Measurements from ENCODE around the gene EHF. TPM values are rescaled to one million over a fixed set of nuclear protein-coding genes. Genes with fewer than 3 reads are reported as not detected.

Gene EHF
- polyA plus RNA-seq, 1 donor (not counting 4 experiments of a cell fraction or from before 2014, with no cell fraction given) = 64.2 TPM

DNA sequence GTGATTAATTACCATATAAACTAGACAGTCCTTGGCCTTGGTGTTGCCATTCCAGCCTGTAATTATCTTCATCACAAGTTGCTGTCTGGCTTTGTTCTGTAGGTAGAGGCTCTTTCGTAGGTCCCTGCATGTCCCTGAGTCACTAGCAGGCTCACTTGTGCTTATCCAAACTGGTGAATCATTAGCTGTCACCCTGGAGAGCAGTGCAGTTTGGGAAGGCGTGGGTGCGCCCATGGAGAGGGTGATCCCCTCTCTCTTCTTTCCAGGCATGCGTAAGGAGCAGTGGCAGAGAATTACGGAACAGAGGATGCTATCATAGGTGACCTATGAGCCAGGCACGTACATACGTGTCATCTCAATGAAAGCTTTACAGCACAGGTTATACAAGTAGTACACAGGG is 11.0 kb upstream of the EHF start:
- Histone ChIP-seq H3K9me3 (ENCODE audit: control insufficient read depth, low read depth, low read length) (no peaks in the 10 kb centered on the region), H3K79me2 (ENCODE audit: control insufficient read depth, insufficient read depth, low read length) (no peaks in the 10 kb centered on the region), H3K27ac (ENCODE audit: control insufficient read depth, insufficient read depth, low read length) (no peak overlapping the region), H3K4me3 (ENCODE audit: control insufficient read depth in 2 of 3, extremely low read depth in 1 of 3, insufficient read depth in 2 of 3, low read depth in 1 of 3, low read length in 3 of 3) (no peak overlapping the region), H3K9me1 (ENCODE audit: control insufficient read depth, extremely low read depth, insufficient read depth, low read length) (no peaks in the 10 kb centered on the region), H3K36me3 (ENCODE audit: control insufficient read depth in 2 of 2, extremely low read depth in 1 of 2, insufficient read depth in 2 of 2, low read length in 2 of 2) (no peaks in the 10 kb centered on the region), H3K4me2 (ENCODE audit: control insufficient read depth, extremely low read depth, insufficient read depth, low read depth, low read length) (peak overlapping the region; percentile 4), H2AFZ (ENCODE audit: control insufficient read depth, low read length) (peak overlapping the region; percentile 16), H3K9ac (ENCODE audit: control insufficient read depth, extremely low read depth, insufficient read depth, low read length) (no peak overlapping the region), H3K4me1 (ENCODE audit: control insufficient read depth, extremely low read depth, insufficient read depth, low read length) (peaks cover 18% of the 10 kb centered on the region), H3K27me3 (ENCODE audit: control insufficient read depth, extremely low read depth, insufficient read depth, low read length) (no peaks in the 10 kb centered on the region), H4K20me1 (ENCODE audit: control insufficient read depth, extremely low read depth, insufficient read depth, low read length) (no peaks in the 10 kb centered on the region)
- TF ChIP-seq EZH2 (IDR thresholded peaks at IDR 0.05; ENCODE audit: low read length) = no peak
- TF ChIP-seq, protein P1, sequence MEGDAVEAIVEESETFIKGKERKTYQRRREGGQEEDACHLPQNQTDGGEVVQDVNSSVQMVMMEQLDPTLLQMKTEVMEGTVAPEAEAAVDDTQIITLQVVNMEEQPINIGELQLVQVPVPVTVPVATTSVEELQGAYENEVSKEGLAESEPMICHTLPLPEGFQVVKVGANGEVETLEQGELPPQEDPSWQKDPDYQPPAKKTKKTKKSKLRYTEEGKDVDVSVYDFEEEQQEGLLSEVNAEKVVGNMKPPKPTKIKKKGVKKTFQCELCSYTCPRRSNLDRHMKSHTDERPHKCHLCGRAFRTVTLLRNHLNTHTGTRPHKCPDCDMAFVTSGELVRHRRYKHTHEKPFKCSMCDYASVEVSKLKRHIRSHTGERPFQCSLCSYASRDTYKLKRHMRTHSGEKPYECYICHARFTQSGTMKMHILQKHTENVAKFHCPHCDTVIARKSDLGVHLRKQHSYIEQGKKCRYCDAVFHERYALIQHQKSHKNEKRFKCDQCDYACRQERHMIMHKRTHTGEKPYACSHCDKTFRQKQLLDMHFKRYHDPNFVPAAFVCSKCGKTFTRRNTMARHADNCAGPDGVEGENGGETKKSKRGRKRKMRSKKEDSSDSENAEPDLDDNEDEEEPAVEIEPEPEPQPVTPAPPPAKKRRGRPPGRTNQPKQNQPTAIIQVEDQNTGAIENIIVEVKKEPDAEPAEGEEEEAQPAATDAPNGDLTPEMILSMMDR (optimal IDR thresholded peaks at IDR 0.05 in 1 of 3, IDR thresholded peaks at IDR 0.05 in 1 of 3, conservative IDR thresholded peaks at IDR 0.05 in 1 of 3; ENCODE audit: extremely low read depth in 1 of 3, insufficient read depth in 2 of 3, low read length in 3 of 3) = no peak
- FAIRE-seq (peak; percentile 13), DNase-seq (ENCODE audit: low read depth, low spot score) (no peak)
- dilution Hi-C loops (cut with MboI; ENCODE audit: extremely low pct_ligation_motif_present, low sequenced_read_pairs) = no loop called here

DNA sequence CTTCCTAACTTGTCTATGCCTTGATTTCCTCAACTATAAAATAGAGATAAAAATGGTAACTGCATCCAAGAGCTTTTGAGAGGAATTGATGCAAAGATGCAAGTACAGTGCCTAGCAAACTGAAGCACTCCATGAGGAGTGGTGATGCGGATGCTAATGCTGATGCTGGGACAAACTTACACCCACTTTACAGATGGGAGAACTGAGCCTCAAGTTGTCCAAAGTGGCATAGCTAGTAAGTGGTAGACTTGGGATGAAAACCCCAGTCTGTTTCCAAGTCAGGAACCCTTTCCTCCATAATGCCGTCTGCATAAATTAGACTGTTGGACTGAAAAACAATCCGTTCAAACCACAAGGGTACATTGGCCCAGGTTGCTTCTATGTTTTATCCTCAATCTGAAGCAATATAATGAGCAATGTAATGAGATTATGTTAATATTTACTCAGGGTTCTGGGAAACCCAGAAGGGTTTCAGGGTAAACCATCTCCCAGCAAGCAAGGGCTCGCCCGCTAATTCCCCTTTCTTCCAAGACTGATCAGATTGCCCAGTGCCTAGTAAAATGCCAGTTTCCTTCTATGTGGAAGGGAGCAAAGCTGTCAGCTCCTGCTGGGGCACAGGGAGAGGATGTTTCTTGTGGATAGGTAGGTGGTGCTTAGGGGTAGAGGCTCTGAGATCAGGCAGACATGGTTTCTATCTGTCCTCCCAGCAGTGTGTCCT is 10.4 kb upstream of the EHF start:
- FAIRE-seq (no peak), DNase-seq (ENCODE audit: low read depth, low spot score) (no peak)

More for the DNA sequence above, 10.4 kb upstream of the EHF start:
- Histone ChIP-seq H2AFZ (ENCODE audit: control insufficient read depth, low read length) (no peak overlapping the region), H3K4me1 (ENCODE audit: control insufficient read depth, extremely low read depth, insufficient read depth, low read length) (peaks cover 16% of the 10 kb centered on the region), H3K79me2 (ENCODE audit: control insufficient read depth, insufficient read depth, low read length) (no peaks in the 10 kb centered on the region), H3K27me3 (ENCODE audit: control insufficient read depth, extremely low read depth, insufficient read depth, low read length) (no peaks in the 10 kb centered on the region), H3K36me3 (ENCODE audit: control insufficient read depth in 2 of 2, extremely low read depth in 1 of 2, insufficient read depth in 2 of 2, low read length in 2 of 2) (no peaks in the 10 kb centered on the region), H3K27ac (ENCODE audit: control insufficient read depth, insufficient read depth, low read length) (no peak overlapping the region), H3K9me3 (ENCODE audit: control insufficient read depth, low read depth, low read length) (no peaks in the 10 kb centered on the region), H3K4me3 (ENCODE audit: control insufficient read depth in 2 of 3, extremely low read depth in 1 of 3, insufficient read depth in 2 of 3, low read depth in 1 of 3, low read length in 3 of 3) (no peak overlapping the region), H4K20me1 (ENCODE audit: control insufficient read depth, extremely low read depth, insufficient read depth, low read length) (no peaks in the 10 kb centered on the region), H3K9me1 (ENCODE audit: control insufficient read depth, extremely low read depth, insufficient read depth, low read length) (no peaks in the 10 kb centered on the region), H3K4me2 (ENCODE audit: control insufficient read depth, extremely low read depth, insufficient read depth, low read depth, low read length) (peak overlapping the region; percentile 4), H3K9ac (ENCODE audit: control insufficient read depth, extremely low read depth, insufficient read depth, low read length) (no peak overlapping the region)
- TF ChIP-seq EZH2 (IDR thresholded peaks at IDR 0.05; ENCODE audit: low read length) = no peak
- TF ChIP-seq, protein P1 (optimal IDR thresholded peaks at IDR 0.05 in 1 of 3, IDR thresholded peaks at IDR 0.05 in 1 of 3, conservative IDR thresholded peaks at IDR 0.05 in 1 of 3; ENCODE audit: extremely low read depth in 1 of 3, insufficient read depth in 2 of 3, low read length in 3 of 3) = no peak
- dilution Hi-C loops (cut with MboI; ENCODE audit: extremely low pct_ligation_motif_present, low sequenced_read_pairs) = no loop called here

All from keratinocyte (primary cell).